A549 (cell line): ENCODE results near the gene LY6G6C. TPM values are rescaled to one million over a fixed set of nuclear protein-coding genes. Genes with fewer than 3 reads are reported as not detected.

ENCODE experiments used
- ATAC-seq, 2 experiments: fragments of 200-7000 bp in 1 of 2; fragments of >200 bp in 1 of 2; cut with Nextera tagmentation in 1 of 2; cut with Tn5 transposase in 1 of 2; 3 replicates each; pipeline versions ENCODE4 v1.8.0 to v1.9.1; 2018 to 2020; ENCODE audit warnings: mild to moderate bottlenecking in 1 of 2, moderate library complexity in 1 of 2
- CTCF ChIA-PET: fragments of 300-600 bp; sonication (Branson Sonifier 250); formaldehyde crosslinking; extraction: SDS; loops from one replicate; lab custom pipeline; 2021; ENCODE audit warnings: antibody characterized with exemption, inconsistent platforms; lab: Yijun Ruan, JAX
- POLR2A ChIA-PET: fragments of 350-600 bp; formaldehyde crosslinking; extraction: SDS; loops from one replicate; lab custom pipeline; 2021; ENCODE audit warnings: antibody characterized with exemption, inconsistent platforms; lab: Yijun Ruan, JAX
- DNase-seq, 2 experiments: peaks; one replicate each; pipeline versions ENCODE4 v3.0.0 to v3.0.0-alpha.2; 2011 to 2016; ENCODE audit warnings: low read depth in 1 of 2, low spot score in 1 of 2
- FAIRE-seq: peaks from 2 replicates; lab custom pipeline; 2011; peaks lifted over from hg19 to GRCh38; lab: Jason Lieb, UNC
- H3K27ac ChIP-seq, 2 experiments: fragments of >200 bp; sonication (Bioruptor Twin); formaldehyde crosslinking; 3 replicates each; pipeline ENCODE4 v1.5.1; 2016 to 2017
- H3K4me1 ChIP-seq: fragments of >200 bp; sonication (Bioruptor Twin); formaldehyde crosslinking; 3 replicates; pipeline ENCODE4 v1.6.1; 2016
- H3K4me2 ChIP-seq: fragments of >200 bp; sonication (Bioruptor Twin); formaldehyde crosslinking; 3 replicates; pipeline ENCODE4 v1.6.1; 2016
- H3K4me3 ChIP-seq: fragments of >200 bp; sonication (Bioruptor Twin); formaldehyde crosslinking; 3 replicates; pipeline ENCODE4 v1.5.1; 2016
- H3K9me3 ChIP-seq: fragments of >200 bp; sonication (Bioruptor Twin); formaldehyde crosslinking; 3 replicates; pipeline ENCODE4 v1.6.1; 2016
- ATOH8 ChIP-seq: fragments of 250-450 bp; sonication (Bioruptor Pico); IDR thresholded peaks from 2 replicates; pipeline ENCODE4 v1.5.0; 2020; ENCODE audit warnings: low read depth, mild to moderate bottlenecking, moderate library complexity
- CEBPB ChIP-seq, 2 experiments: fragments of >200 bp in 1 of 2; sonication (Bioruptor Twin) in 1 of 2; formaldehyde crosslinking in 1 of 2; IDR thresholded peaks; 2 replicates each; pipeline ENCODE4 v1.6.1; 2012 to 2016
- CHD4 ChIP-seq: fragments of 200-600 bp; sonication (generic); IDR thresholded peaks from 2 replicates; pipeline ENCODE4 v1.6.1; 2016; ENCODE audit warnings: antibody characterized with exemption, mild to moderate bottlenecking, borderline replicate concordance
- E2F6 ChIP-seq: IDR thresholded peaks from 2 replicates; pipeline ENCODE4 v1.6.1; 2012; ENCODE audit warnings: low read depth, borderline replicate concordance
- ESRRA ChIP-seq: fragments of 150-350 bp; IDR thresholded peaks from 2 replicates; pipeline ENCODE4 v1.6.1; 2014; ENCODE audit warnings: mild to moderate bottlenecking, low read length, borderline replicate concordance
- FOSB ChIP-seq: fragments of 250-450 bp; sonication (Bioruptor Pico); IDR thresholded peaks from 2 replicates; pipeline ENCODE4 v1.5.0; 2020; ENCODE audit warnings: mild to moderate bottlenecking, moderate library complexity
- FOSL2 ChIP-seq, 2 experiments: fragments of 450-650 bp in 1 of 2; fragments of >200 bp in 1 of 2; sonication (Bioruptor Twin) in 1 of 2; formaldehyde crosslinking; IDR thresholded peaks; 2 replicates each; pipeline versions ENCODE4 v1.5.0 to v1.6.1; 2016 to 2020; ENCODE audit warnings: mild to moderate bottlenecking in 1 of 2, moderate library complexity in 1 of 2
- GATA3 ChIP-seq: IDR thresholded peaks from 2 replicates; pipeline ENCODE4 v1.6.1; 2012; ENCODE audit warnings: borderline replicate concordance
- HMGXB4 ChIP-seq: fragments of 250-450 bp; sonication (Bioruptor Pico); IDR thresholded peaks from 2 replicates; pipeline ENCODE4 v1.5.0; 2021; ENCODE audit warnings: mild to moderate bottlenecking, moderate library complexity, borderline replicate concordance
- JUN ChIP-seq, 2 experiments: fragments of >200 bp; sonication (Bioruptor Twin); formaldehyde crosslinking; IDR thresholded peaks; 2 replicates in 1 of 2; 3 replicates in 1 of 2; pipeline ENCODE4 v1.6.1; 2016 to 2017
- MYC ChIP-seq: IDR thresholded peaks from 2 replicates; pipeline ENCODE4 v1.6.1; 2012; ENCODE audit warnings: mild to moderate bottlenecking, inconsistent platforms, low read length, improper control_type of control experiment, borderline replicate concordance
- PBX3 ChIP-seq: IDR thresholded peaks from 2 replicates; pipeline ENCODE4 v1.6.1; 2012
- POLR2A ChIP-seq: IDR thresholded peaks from 2 replicates; pipeline ENCODE4 v1.6.1; 2012; ENCODE audit warnings: mild to moderate bottlenecking, low read length
- RAD21 ChIP-seq, 2 experiments: fragments of >200 bp in 1 of 2; sonication (Bioruptor Twin) in 1 of 2; formaldehyde crosslinking in 1 of 2; IDR thresholded peaks in 1 of 2; conservative IDR thresholded peaks in 1 of 2; 2 replicates in 1 of 2; 3 replicates in 1 of 2; pipeline ENCODE4 v1.6.1; 2012 to 2018; ENCODE audit warnings: inconsistent platforms in 1 of 2
- RNF2 ChIP-seq: fragments of 200-600 bp; sonication (generic); IDR thresholded peaks from 2 replicates; pipeline ENCODE4 v1.6.1; 2016; ENCODE audit warnings: low read depth, mild to moderate bottlenecking, antibody characterized with exemption, moderate library complexity, borderline replicate concordance
- SMC3 ChIP-seq: fragments of >200 bp; sonication (Bioruptor Twin); formaldehyde crosslinking; IDR thresholded peaks from 3 replicates; pipeline ENCODE4 v1.6.1; 2018; ENCODE audit warnings: inconsistent platforms
- SREBF2 ChIP-seq: fragments of 450-650 bp; IDR thresholded peaks from 2 replicates; pipeline ENCODE4 v1.6.1; 2014; ENCODE audit warnings: mild to moderate bottlenecking, moderate library complexity
- TP53 ChIP-seq: fragments of 250-450 bp; sonication (Bioruptor Pico); IDR thresholded peaks from 2 replicates; pipeline ENCODE4 v1.5.0; 2021; ENCODE audit warnings: mild to moderate bottlenecking, moderate library complexity
- ZFP36 ChIP-seq: fragments of 450-650 bp; IDR thresholded peaks from 2 replicates; pipeline ENCODE4 v1.6.1; 2014; ENCODE audit warnings: borderline replicate concordance; ENCODE audit not compliant: partially characterized antibody
- ZSCAN20 ChIP-seq: fragments of 250-450 bp; sonication (Bioruptor Pico); IDR thresholded peaks from 2 replicates; pipeline ENCODE4 v1.8.0; 2022; ENCODE audit warnings: mild to moderate bottlenecking, moderate library complexity
- WGBS: methylation state at CpG from one replicate; pipeline ENCODE4 v1.1.6; 2017; ENCODE audit errors: missing lambda C conversion rate; 5-methylcytosine and 5-hydroxymethylcytosine counted together
- polyA plus RNA-seq, 4 experiments: library from polyadenylated mRNA; depleted of rRNA in 3 of 4; stranded (reverse); fragments of >200 nt; fragmentation: RNase III in 1 of 4; extraction: RNeasy Plus Mini Kit Qiagen cat#74134 plus additional on column Dnase treatment in 1 of 4; gene quantifications; 2 replicates in 3 of 4; 3 replicates in 1 of 4; pipeline ENCODE4 v1.2.3, GENCODE V29; 2011 to 2017

Gene LY6G6C
- polyA plus RNA-seq, 2 of the 4 experiments (the other 2 are of a cell fraction): 0.08 to 0.21 TPM

- POLR2A ChIA-PET: interaction anchor here (1.0 kb wide), 1 partner anchor 141 kb away, joined by 3 read pairs; the partner anchor contains the start of gene HSPA1B
- no peak for FAIRE-seq
Measured at GRCh38 chr6:31686483-31686882, 35.1 kb downstream of the LY6G6C start.

GRCh38 chr6:31683591-31683990, 38.0 kb downstream of the LY6G6C start:
- Histone ChIP-seq H3K4me2 (no peak overlapping the region), H3K4me3 (no peak overlapping the region), H3K9me3 (no peaks in the 10 kb centered on the region)
- CTCF ChIA-PET: interaction anchor here (0.9 to 4.7 kb wide), 3 partner anchors 39 to 147 kb away, joined by 3 to 26 read pairs (median 3); partner anchors contain the start of genes DDAH2 and MPIG6B
- no peak for ATAC-seq
- 90% methylated on average over 13 of the region's 13 CpGs for WGBS
- DNase-seq: no peak
- FAIRE-seq: no peak
- no peak for TF ChIP-seq ATOH8 (CRISPR knock-in tag)
- no peak for TF ChIP-seq ZFP36
- no peak for TF ChIP-seq FOSB (CRISPR knock-in tag)
- TF ChIP-seq GATA3: no peak
- TF ChIP-seq CHD4: no peak
- no peak for TF ChIP-seq RNF2
- TF ChIP-seq MYC: no peak
- no peak for TF ChIP-seq SMC3
- no peak for TF ChIP-seq JUN (IDR thresholded peaks at IDR 0.05)
- TF ChIP-seq, all 56 proteins: peak for 0
- POLR2A ChIA-PET: no interaction called here
- H3K4me1 ChIP-seq: no peaks in the 10 kb centered on the region
- no peak overlapping the region for H3K27ac ChIP-seq

More at GRCh38 chr6:31686483-31686882, 35.1 kb downstream of the LY6G6C start:
- H3K4me3 ChIP-seq: no peak overlapping the region
- WGBS: 91% methylated on average over 5 of the region's 5 CpGs
- no peak overlapping the region for H3K4me2 ChIP-seq
- no peaks in the 10 kb centered on the region for H3K9me3 ChIP-seq
- DNase-seq (no peak), ATAC-seq (no peak)
- H3K27ac ChIP-seq: no peak overlapping the region
- no peaks in the 10 kb centered on the region; the same call in 2 of the 3 replicates for H3K4me1 ChIP-seq
- TF ChIP-seq TP53 (CRISPR knock-in tag): no peak
- CTCF ChIA-PET: interaction anchor here (1.1 to 2.1 kb wide), 3 partner anchors 84 to 152 kb away, joined by 3 to 7 read pairs (median 6); no protein-coding TSS in a partner anchor

- ATAC-seq (peak; percentile 47 to 62; a peak in 5 of 6 replicates), DNase-seq (no peak), FAIRE-seq (no peak)
- 55% methylated on average over 28 of the region's 40 CpGs for WGBS
- CTCF ChIA-PET: interaction anchor here (0.6 to 4.7 kb wide), 17 partner anchors 9 to 1372 kb away, joined by 3 to 26 read pairs (median 4); partner anchors contain the start of genes DDAH2 and SKIC2
- H3K9me3 ChIP-seq: no peaks in the 10 kb centered on the region
- H3K27ac ChIP-seq: peak overlapping the region in 1 of 2 experiments; percentile 78; a peak in 3 of 6 replicates
- TF ChIP-seq E2F6 (no peak), RAD21 (conservative IDR thresholded peaks at IDR 0.05 in 1 of 2, IDR thresholded peaks at IDR 0.05 in 1 of 2) (no peak), SREBF2 (no peak), ZSCAN20 (CRISPR knock-in tag) (no peak), FOSL2 (IDR thresholded peaks at IDR 0.05) (no peak), FOSL2 (CRISPR knock-in tag; IDR thresholded peaks at IDR 0.05) (no peak), ESRRA (no peak), HMGXB4 (CRISPR knock-in tag) (no peak), POLR2A (no peak), ATOH8 (CRISPR knock-in tag) (no peak), PBX3 (no peak), CEBPB (IDR thresholded peaks at IDR 0.05) (no peak), MYC (no peak)
- peak overlapping the region; percentile 59 for H3K4me2 ChIP-seq
- peak overlapping the region; percentile 22; the same call in 2 of the 3 replicates for H3K4me3 ChIP-seq
- POLR2A ChIA-PET: interaction anchor here (0.7 to 1.0 kb wide), 2 partner anchors 134 to 149 kb away, joined by 3 to 7 read pairs; partner anchors contain the start of genes HSPA1A and HSPA1L
- H3K4me1 ChIP-seq: peaks cover 8% of the 10 kb centered on the region; the same call in 1 of the 3 replicates
Measured at GRCh38 chr6:31681135-31681671, 40.3 kb downstream of the LY6G6C start.
